ENCODE data around the gene MEIS1.

- no peak for TF ChIP-seq CTCF (IDR thresholded peaks at IDR 0.05)
- TF ChIP-seq POLR2A (IDR thresholded peaks at IDR 0.05): no peak
These were observed 61.9 kb downstream of the MEIS1 start for GRCh38 chr2:66496670-66497420.
